ENCODE data around the gene RPGRIP1. TPM values are rescaled to one million over a fixed set of nuclear protein-coding genes. Genes with fewer than 3 reads are reported as not detected.

RPGRIP1 gene
- total RNA-seq, 1 donor from 2014 or later = 0.29 TPM

Other genes with a start within 250 kb of the RPGRIP1 start
- 0.47 to 0.58 TPM in 2 of 3 replicates, not detected in the other for gene TPPP2, start 249.9 kb upstream of the RPGRIP1 start, total RNA-seq
- gene RNASE13, start 245.3 kb upstream of the RPGRIP1 start, total RNA-seq = 0.14 TPM in 1 of 3 replicates, not detected in the others
- 0.29 to 0.66 TPM (median 0.34 TPM) in 3 replicates for gene RNASE7, start 237.7 kb upstream of the RPGRIP1 start, total RNA-seq
- gene RNASE8, start 222.3 kb upstream of the RPGRIP1 start, total RNA-seq = not detected in 3 replicates
- 83.2 to 96.2 TPM (median 83.5 TPM) in 3 replicates for gene ARHGEF40, start 209.8 kb upstream of the RPGRIP1 start, total RNA-seq
- gene ZNF219, start 181.4 kb upstream of the RPGRIP1 start, total RNA-seq = 73.3 to 79.3 TPM (median 75.2 TPM) in 3 replicates
- 1.3 to 1.9 TPM (median 1.6 TPM) in 3 replicates for gene TMEM253, start 179.0 kb upstream of the RPGRIP1 start, total RNA-seq
- gene OR5AU1, start 124.0 kb upstream of the RPGRIP1 start, total RNA-seq = not detected in 3 replicates
- 669 to 698 TPM (median 675 TPM) in 3 replicates for gene HNRNPC, start 10.6 kb upstream of the RPGRIP1 start, total RNA-seq
- 102 to 107 TPM (median 104 TPM) in 3 replicates for gene SUPT16H, start 103.9 kb downstream of the RPGRIP1 start, total RNA-seq
- gene CHD8, start 176.0 kb downstream of the RPGRIP1 start, total RNA-seq = 123 to 126 TPM (median 124 TPM) in 3 replicates
- gene RAB2B, start 196.9 kb downstream of the RPGRIP1 start, total RNA-seq = 38.5 to 44.1 TPM (median 39.5 TPM) in 3 replicates
- 61.1 to 66.3 TPM (median 62.4 TPM) in 3 replicates for gene TOX4, start 197.1 kb downstream of the RPGRIP1 start, total RNA-seq
- gene METTL3, start 231.3 kb downstream of the RPGRIP1 start, total RNA-seq = 68.1 to 74.4 TPM (median 69.0 TPM) in 3 replicates
- 44.6 to 45.2 TPM (median 45.2 TPM) in 3 replicates for gene SALL2, start 246.3 kb downstream of the RPGRIP1 start, total RNA-seq

Measured in mesothelial cell of epicardium (in vitro differentiated cells).